ENCODE results near the gene YTHDF1. TPM values are rescaled to one million over a fixed set of nuclear protein-coding genes. Genes with fewer than 3 reads are reported as not detected.

The YTHDF1 gene
- total and polyA plus RNA-seq, 2 of the 8 experiments (the other 6 are each of a cell fraction or from before 2014, with no cell fraction given), result 32.8 to 66.0 TPM

GRCh38 chr20:63254606-63255384 lies 38.9 kb upstream of the YTHDF1 start (continued):
- TF ChIP-seq USF2 (IDR thresholded peaks at IDR 0.05; ENCODE audit: low read length) (no peak), POLR2A (IDR thresholded peaks at IDR 0.05; ENCODE audit: control extremely low read depth in 1 of 2, low read depth in 2 of 2, low read length in 2 of 2) (no peak), EZH2 (IDR thresholded peaks at IDR 0.05; ENCODE audit: low read depth, low read length, severe bottlenecking) (peak; percentile 42), CBX5 (IDR thresholded peaks at IDR 0.05; ENCODE audit: low read depth, low read length) (no peak), RFX5 (IDR thresholded peaks at IDR 0.05; ENCODE audit: borderline replicate concordance, low read depth, low read length) (no peak), SIRT6 (IDR thresholded peaks at IDR 0.05; ENCODE audit: low read length) (no peak), SIX5 (IDR thresholded peaks at IDR 0.05; ENCODE audit: low read depth, low read length) (no peak), CEBPB (IDR thresholded peaks at IDR 0.05; ENCODE audit: low read depth, low read length) (no peak), KDM4A (IDR thresholded peaks at IDR 0.05; ENCODE audit: low read depth, low read length, severe bottlenecking) (peak; percentile 85), KDM1A (IDR thresholded peaks at IDR 0.05; ENCODE audit: borderline replicate concordance, low read length) (0 out of 2 replicates have a peak, but pooled peaks have one; percentile 11), CREB1 (IDR thresholded peaks at IDR 0.05) (no peak), HDAC2 (IDR thresholded peaks at IDR 0.05; ENCODE audit: borderline replicate concordance in 1 of 2, low read depth in 2 of 2, low read length in 2 of 2) (0 out of 4 replicates have a peak, but pooled peaks of 1 of the 2 experiments have one; percentile 30), BACH1 (IDR thresholded peaks at IDR 0.05; ENCODE audit: low read length) (no peak), GABPA (IDR thresholded peaks at IDR 0.05; ENCODE audit: borderline replicate concordance, insufficient read depth, low read length) (peak; percentile 56; the same call in 1 of the 2 replicates), NANOG (IDR thresholded peaks at IDR 0.05; ENCODE audit: insufficient read depth, low read depth, low read length, poor library complexity, severe bottlenecking) (no peak), SUZ12 (IDR thresholded peaks at IDR 0.05; ENCODE audit: low read length) (peak; percentile 7; the same call in 1 of the 2 replicates), GTF2F1 (IDR thresholded peaks at IDR 0.05; ENCODE audit: borderline replicate concordance, low read depth, low read length) (no peak)
- TF ChIP-seq, protein P1, sequence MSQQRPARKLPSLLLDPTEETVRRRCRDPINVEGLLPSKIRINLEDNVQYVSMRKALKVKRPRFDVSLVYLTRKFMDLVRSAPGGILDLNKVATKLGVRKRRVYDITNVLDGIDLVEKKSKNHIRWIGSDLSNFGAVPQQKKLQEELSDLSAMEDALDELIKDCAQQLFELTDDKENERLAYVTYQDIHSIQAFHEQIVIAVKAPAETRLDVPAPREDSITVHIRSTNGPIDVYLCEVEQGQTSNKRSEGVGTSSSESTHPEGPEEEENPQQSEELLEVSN (IDR thresholded peaks at IDR 0.05), result 0 out of 2 replicates have a peak, but pooled peaks have one; percentile 73
- TF ChIP-seq, protein P2, sequence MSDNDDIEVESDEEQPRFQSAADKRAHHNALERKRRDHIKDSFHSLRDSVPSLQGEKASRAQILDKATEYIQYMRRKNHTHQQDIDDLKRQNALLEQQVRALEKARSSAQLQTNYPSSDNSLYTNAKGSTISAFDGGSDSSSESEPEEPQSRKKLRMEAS (IDR thresholded peaks at IDR 0.05), result peak; percentile 56

All from H1 (cell line).